GM23338 (cell line): ENCODE results near the gene USP31.

Source experiments
- CTCF ChIP-seq, 2 experiments: fragments of 200-600 bp in 1 of 2; sonication (generic) in 1 of 2; conservative IDR thresholded peaks; 2 replicates each; pipeline versions ENCODE4 v1.5.1 to v1.6.1; 2016 to 2017; ENCODE audit warnings: antibody characterized with exemption in 2 of 2, low read depth in 2 of 2, mild to moderate bottlenecking in 2 of 2, moderate library complexity in 1 of 2
- ETS1 ChIP-seq: IDR thresholded peaks from 2 replicates; pipeline ENCODE4 v1.6.1; 2016; ENCODE audit warnings: antibody characterized with exemption
- EZH2 ChIP-seq: fragments of 200-600 bp; sonication (generic); IDR thresholded peaks from one replicate; pipeline ENCODE4 v1.8.0; 2017; ENCODE audit warnings: antibody characterized with exemption, mild to moderate bottlenecking, low read depth; ENCODE audit not compliant: unreplicated experiment
- EZH2phosphoT487 ChIP-seq: fragments of 200-600 bp; sonication (generic); IDR thresholded peaks from one replicate; pipeline ENCODE4 v1.8.1; 2018; ENCODE audit warnings: antibody characterized with exemption; ENCODE audit not compliant: unreplicated experiment
- JUNB ChIP-seq: IDR thresholded peaks from one replicate; pipeline ENCODE4 v1.6.1; 2016; ENCODE audit warnings: antibody characterized with exemption; ENCODE audit not compliant: unreplicated experiment
- POLR2AphosphoS5 ChIP-seq: IDR thresholded peaks from 2 replicates; pipeline ENCODE4 v1.6.1; 2016; ENCODE audit warnings: antibody characterized with exemption, low read depth
- REST ChIP-seq: IDR thresholded peaks from one replicate; pipeline ENCODE4 v1.6.1; 2018; ENCODE audit warnings: antibody characterized with exemption; ENCODE audit not compliant: unreplicated experiment
- STAT1 ChIP-seq: IDR thresholded peaks from one replicate; pipeline ENCODE4 v1.6.1; 2016; ENCODE audit warnings: antibody characterized with exemption; ENCODE audit not compliant: unreplicated experiment
- ZNF114 ChIP-seq: fragments of 250-450 bp; sonication (Bioruptor Pico); IDR thresholded peaks from 2 replicates; pipeline ENCODE4 v1.5.0; 2020; ENCODE audit warnings: mild to moderate bottlenecking, moderate library complexity
- ZNF331 ChIP-seq: fragments of 250-450 bp; sonication (Bioruptor Pico); IDR thresholded peaks from 2 replicates; pipeline ENCODE4 v1.5.0; 2020; ENCODE audit warnings: low read depth, mild to moderate bottlenecking, moderate library complexity

GRCh38 chr16:23141500-23141899 lies 7.8 kb downstream of the USP31 start:
- TF ChIP-seq CTCF (conservative IDR thresholded peaks at IDR 0.05; ENCODE audit: low read depth in 2 of 2) (no peak), ZNF331 (CRISPR knock-in tag) (no peak), ETS1 (no peak), EZH2phosphoT487 (no peak), POLR2AphosphoS5 (no peak), EZH2 (no peak), REST (no peak), ZNF114 (CRISPR knock-in tag) (no peak), STAT1 (no peak), JUNB (no peak)
